Measurements from ENCODE around the gene NUDT8. TPM values are rescaled to one million over a fixed set of nuclear protein-coding genes. Genes with fewer than 3 reads are reported as not detected.

Gene NUDT8
- polyA plus RNA-seq, 4 donors, result 11.7 to 67.1 (median 45.7) TPM

- H3K4me3 ChIP-seq (ENCODE audit: low read depth in 1 of 3, low read length in 3 of 3), result no peak overlapping the region
- FAIRE-seq, result no peak
- WGBS, 3 donors, result 81 to 86% (median 86%) methylated on average over 18 of the region's 18 CpGs
Observed at GRCh38 chr11:67614730-67615714, 14.7 kb downstream of the NUDT8 start.

DNA sequence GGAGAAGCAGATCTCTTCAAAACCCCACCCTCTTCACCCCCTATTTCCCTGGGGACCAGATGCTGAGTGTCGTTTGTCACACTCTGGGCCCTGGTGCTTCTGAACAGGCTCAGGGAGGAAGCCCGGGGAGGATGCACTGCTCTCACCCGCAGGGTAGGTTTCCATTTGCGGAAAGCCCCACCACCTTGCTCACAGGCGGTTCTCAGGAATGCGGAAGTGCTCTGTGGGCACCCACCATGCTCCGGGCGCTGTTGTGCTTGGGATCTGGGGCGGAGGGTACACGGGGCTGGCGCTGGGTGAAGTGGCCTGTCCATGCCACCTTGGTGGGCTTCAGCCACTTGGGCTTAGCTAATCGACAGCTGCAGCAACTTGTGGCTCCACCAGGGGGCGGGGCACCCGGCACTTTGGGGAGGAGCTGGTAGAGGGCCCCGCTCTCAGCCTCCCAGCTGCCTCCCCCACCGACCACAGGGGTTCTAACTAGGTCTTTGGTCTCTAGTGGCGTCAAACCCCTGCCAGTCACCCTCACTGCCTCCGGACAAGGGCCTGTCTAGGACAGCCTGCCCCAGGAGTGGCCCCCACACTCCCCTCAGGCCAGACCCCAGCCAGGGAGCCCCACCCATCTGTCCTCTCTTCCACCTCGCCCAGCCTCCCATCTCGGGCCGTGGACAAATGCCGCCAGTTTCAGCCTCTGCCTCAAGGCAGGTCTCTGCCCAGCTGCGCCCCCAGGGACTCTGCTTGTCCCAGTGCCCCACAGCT, 15.6 kb downstream of the NUDT8 start:
- no peak for FAIRE-seq

More at GRCh38 chr11:67614730-67615714, 14.7 kb downstream of the NUDT8 start:
- Histone ChIP-seq H3K27ac (ENCODE audit: low read depth in 1 of 3, low read length in 2 of 3) (peak overlapping the region in 2 of 3 donors; percentile 68 to 76), H3K9me3 (ENCODE audit: control insufficient read depth in 2 of 2, insufficient read depth in 1 of 2, low read depth in 1 of 2, low read length in 1 of 2) (no peaks in the 10 kb centered on the region), H3K4me1 (ENCODE audit: control insufficient read depth in 3 of 3, insufficient read depth in 2 of 3, low read depth in 1 of 3, low read length in 2 of 3) (peaks cover 0 to 13% (median 0%) of the 10 kb centered on the region in 3 donors), H3K36me3 (ENCODE audit: control insufficient read depth in 3 of 3, insufficient read depth in 2 of 3, low read depth in 1 of 3, low read length in 3 of 3) (peaks cover 0 to 37% (median 10%) of the 10 kb centered on the region in 3 donors), H3K27me3 (ENCODE audit: control insufficient read depth in 3 of 3, insufficient read depth in 3 of 3, low read length in 3 of 3) (peaks cover 0 to 10% (median 0%) of the 10 kb centered on the region in 3 donors)
- DNase-seq, result peak; percentile 59 to 69

GRCh38 chr11:67613313-67613959, 16.3 kb downstream of the NUDT8 start:
- 81 to 83% (median 82%) methylated on average over 17 of the region's 17 CpGs for WGBS, 3 donors
- DNase-seq, result no peak
- no peak for FAIRE-seq

More for the DNA sequence above, 15.6 kb downstream of the NUDT8 start:
- H3K27ac ChIP-seq (ENCODE audit: low read depth in 1 of 3, low read length in 2 of 3), result peak overlapping the region; percentile 29 to 76 (median 68)
- H3K4me1 ChIP-seq (ENCODE audit: control insufficient read depth in 3 of 3, insufficient read depth in 2 of 3, low read depth in 1 of 3, low read length in 2 of 3), result peaks cover 0 to 13% (median 0%) of the 10 kb centered on the region in 3 donors
- peak; percentile 67 to 70 for DNase-seq
- H3K4me3 ChIP-seq (ENCODE audit: low read depth in 1 of 3, low read length in 3 of 3), result peak overlapping the region in 2 of 3 donors; percentile 39 to 45
- H3K27me3 ChIP-seq (ENCODE audit: control insufficient read depth in 3 of 3, insufficient read depth in 3 of 3, low read length in 3 of 3), result peaks cover 0 to 10% (median 0%) of the 10 kb centered on the region in 3 donors
- 7 to 19% (median 13%) methylated on average over 22 to 23 of the region's 23 CpGs for WGBS, 3 donors
- H3K36me3 ChIP-seq (ENCODE audit: control insufficient read depth in 3 of 3, insufficient read depth in 2 of 3, low read depth in 1 of 3, low read length in 3 of 3), result peaks cover 0 to 43% (median 13%) of the 10 kb centered on the region in 3 donors
- H3K9me3 ChIP-seq (ENCODE audit: control insufficient read depth in 2 of 2, insufficient read depth in 1 of 2, low read depth in 1 of 2, low read length in 1 of 2), result no peaks in the 10 kb centered on the region

DNA sequence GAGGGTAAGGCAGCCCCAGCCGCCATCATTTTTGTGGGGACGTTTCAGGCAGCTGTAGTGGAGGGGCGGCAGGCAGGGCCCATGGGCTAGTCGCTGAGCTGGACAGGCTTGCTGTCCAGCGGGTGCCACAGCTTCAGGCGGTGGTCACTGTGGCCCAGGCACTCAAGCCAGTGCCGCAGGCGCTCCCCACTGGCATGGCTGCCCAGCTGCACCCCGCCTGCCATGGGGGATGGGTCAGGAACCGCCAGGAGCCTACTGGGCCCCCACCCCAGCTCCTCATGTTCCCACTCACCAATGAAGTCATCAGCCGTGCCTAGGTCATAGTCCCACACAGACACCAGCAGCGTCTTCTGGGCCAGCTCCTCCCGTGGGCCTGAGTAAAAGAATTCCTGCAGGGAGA, 17.0 kb downstream of the NUDT8 start:
- H3K4me1 ChIP-seq (ENCODE audit: control insufficient read depth in 3 of 3, insufficient read depth in 2 of 3, low read depth in 1 of 3, low read length in 2 of 3), result peaks cover 0 to 19% (median 0%) of the 10 kb centered on the region in 3 donors
- no peak overlapping the region for H3K27ac ChIP-seq (ENCODE audit: low read depth in 1 of 3, low read length in 2 of 3)
- DNase-seq, result no peak
- FAIRE-seq, result no peak
- H3K27me3 ChIP-seq (ENCODE audit: control insufficient read depth in 3 of 3, insufficient read depth in 3 of 3, low read length in 3 of 3), result peaks cover 0 to 10% (median 0%) of the 10 kb centered on the region in 3 donors
- no peaks in the 10 kb centered on the region for H3K9me3 ChIP-seq (ENCODE audit: control insufficient read depth in 2 of 2, insufficient read depth in 1 of 2, low read depth in 1 of 2, low read length in 1 of 2)
- 87 to 93% (median 88%) methylated on average over 12 to 13 of the region's 13 CpGs for WGBS, 3 donors
- H3K36me3 ChIP-seq (ENCODE audit: control insufficient read depth in 3 of 3, insufficient read depth in 2 of 3, low read depth in 1 of 3, low read length in 3 of 3), result peaks cover 0 to 51% (median 16%) of the 10 kb centered on the region in 3 donors
- H3K4me3 ChIP-seq (ENCODE audit: low read depth in 1 of 3, low read length in 3 of 3), result no peak overlapping the region

More at GRCh38 chr11:67613313-67613959, 16.3 kb downstream of the NUDT8 start:
- Histone ChIP-seq H3K9me3 (ENCODE audit: control insufficient read depth in 2 of 2, insufficient read depth in 1 of 2, low read depth in 1 of 2, low read length in 1 of 2) (no peaks in the 10 kb centered on the region), H3K27ac (ENCODE audit: low read depth in 1 of 3, low read length in 2 of 3) (peak overlapping the region; percentile 29 to 76 (median 68)), H3K27me3 (ENCODE audit: control insufficient read depth in 3 of 3, insufficient read depth in 3 of 3, low read length in 3 of 3) (peaks cover 0 to 10% (median 0%) of the 10 kb centered on the region in 3 donors), H3K4me1 (ENCODE audit: control insufficient read depth in 3 of 3, insufficient read depth in 2 of 3, low read depth in 1 of 3, low read length in 2 of 3) (peaks cover 0 to 13% (median 0%) of the 10 kb centered on the region in 3 donors), H3K36me3 (ENCODE audit: control insufficient read depth in 3 of 3, insufficient read depth in 2 of 3, low read depth in 1 of 3, low read length in 3 of 3) (peaks cover 0 to 47% (median 16%) of the 10 kb centered on the region in 3 donors), H3K4me3 (ENCODE audit: low read depth in 1 of 3, low read length in 3 of 3) (no peak overlapping the region)

- Histone ChIP-seq H3K9me3 (ENCODE audit: control insufficient read depth in 2 of 2, insufficient read depth in 1 of 2, low read depth in 1 of 2, low read length in 1 of 2) (no peaks in the 10 kb centered on the region), H3K27me3 (ENCODE audit: control insufficient read depth in 3 of 3, insufficient read depth in 3 of 3, low read length in 3 of 3) (peaks cover 0 to 10% (median 0%) of the 10 kb centered on the region in 3 donors), H3K27ac (ENCODE audit: low read depth in 1 of 3, low read length in 2 of 3) (no peak overlapping the region), H3K4me1 (ENCODE audit: control insufficient read depth in 3 of 3, insufficient read depth in 2 of 3, low read depth in 1 of 3, low read length in 2 of 3) (peaks cover 0 to 21% (median 0%) of the 10 kb centered on the region in 3 donors), H3K4me3 (ENCODE audit: low read depth in 1 of 3, low read length in 3 of 3) (no peak overlapping the region), H3K36me3 (ENCODE audit: control insufficient read depth in 3 of 3, insufficient read depth in 2 of 3, low read depth in 1 of 3, low read length in 3 of 3) (peaks cover 0 to 51% (median 16%) of the 10 kb centered on the region in 3 donors)
- 86 to 92% (median 91%) methylated on average over 36 to 37 of the region's 37 CpGs for WGBS, 3 donors
- FAIRE-seq, result no peak
- DNase-seq, result no peak
Observed at GRCh38 chr11:67611704-67612587, 17.8 kb downstream of the NUDT8 start.

DNA sequence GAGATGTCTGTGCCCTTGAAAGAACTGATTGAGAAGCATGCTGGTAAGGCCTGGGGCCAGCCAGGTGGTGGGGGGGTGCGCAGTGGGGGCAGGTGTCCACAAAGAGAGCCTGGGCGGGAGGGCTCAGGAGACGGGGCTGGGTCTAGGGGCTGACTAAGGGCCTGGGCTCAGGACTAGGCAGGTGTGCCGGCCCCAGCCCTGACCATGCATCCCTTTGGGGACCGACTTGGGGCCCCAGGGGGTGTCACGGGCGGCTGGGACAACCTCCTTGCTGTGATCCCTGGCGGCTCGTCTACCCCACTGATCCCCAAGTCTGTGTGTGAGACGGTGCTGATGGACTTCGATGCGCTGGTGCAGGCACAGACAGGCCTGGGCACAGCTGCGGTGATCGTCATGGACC, 18.6 kb downstream of the NUDT8 start:
- H3K9me3 ChIP-seq (ENCODE audit: control insufficient read depth in 2 of 2, insufficient read depth in 1 of 2, low read depth in 1 of 2, low read length in 1 of 2), result no peaks in the 10 kb centered on the region
- no peak for DNase-seq
- WGBS, 3 donors, result 93% methylated on average over 14 of the region's 14 CpGs
- H3K4me3 ChIP-seq (ENCODE audit: low read depth in 1 of 3, low read length in 3 of 3), result no peak overlapping the region
- peaks cover 0 to 21% (median 0%) of the 10 kb centered on the region in 3 donors for H3K4me1 ChIP-seq (ENCODE audit: control insufficient read depth in 3 of 3, insufficient read depth in 2 of 3, low read depth in 1 of 3, low read length in 2 of 3)
- no peak overlapping the region for H3K27ac ChIP-seq (ENCODE audit: low read depth in 1 of 3, low read length in 2 of 3)
- peaks cover 0 to 51% (median 16%) of the 10 kb centered on the region in 3 donors for H3K36me3 ChIP-seq (ENCODE audit: control insufficient read depth in 3 of 3, insufficient read depth in 2 of 3, low read depth in 1 of 3, low read length in 3 of 3)
- no peak for FAIRE-seq
- H3K27me3 ChIP-seq (ENCODE audit: control insufficient read depth in 3 of 3, insufficient read depth in 3 of 3, low read length in 3 of 3), result peaks cover 0 to 10% (median 0%) of the 10 kb centered on the region in 3 donors

- peaks cover 0 to 18% (median 0%) of the 10 kb centered on the region in 3 donors for H3K4me1 ChIP-seq (ENCODE audit: control insufficient read depth in 3 of 3, insufficient read depth in 2 of 3, low read depth in 1 of 3, low read length in 2 of 3)
Observed at GRCh38 chr11:67610302-67610868, 19.4 kb downstream of the NUDT8 start.

More at GRCh38 chr11:67610302-67610868, 19.4 kb downstream of the NUDT8 start:
- DNase-seq (no peak), FAIRE-seq (no peak)
- Histone ChIP-seq H3K27me3 (ENCODE audit: control insufficient read depth in 3 of 3, insufficient read depth in 3 of 3, low read length in 3 of 3) (peaks cover 0 to 4% (median 0%) of the 10 kb centered on the region in 3 donors), H3K27ac (ENCODE audit: low read depth in 1 of 3, low read length in 2 of 3) (no peak overlapping the region), H3K4me3 (ENCODE audit: low read depth in 1 of 3, low read length in 3 of 3) (no peak overlapping the region), H3K9me3 (ENCODE audit: control insufficient read depth in 2 of 2, insufficient read depth in 1 of 2, low read depth in 1 of 2, low read length in 1 of 2) (no peaks in the 10 kb centered on the region), H3K36me3 (ENCODE audit: control insufficient read depth in 3 of 3, insufficient read depth in 2 of 3, low read depth in 1 of 3, low read length in 3 of 3) (peaks cover 0 to 51% (median 16%) of the 10 kb centered on the region in 3 donors)
- 85 to 90% (median 90%) methylated on average over 15 of the region's 15 CpGs for WGBS, 3 donors

Measured in small intestine (tissue), 7 donors.